NCI-H2196 (cell line): ENCODE data around the gene IL6R.
"Not testable (repeated sequence)": the region's sequence is repeated elsewhere in the genome, so short reads cannot be mapped to it uniquely, and the experiment has no call there.

Experiments
- DNase-seq: peaks from one replicate; lab custom pipeline; 2025; ENCODE audit not compliant: unreplicated experiment; lab: John Stamatoyannopoulos, UW

Gene IL6R

DNA sequence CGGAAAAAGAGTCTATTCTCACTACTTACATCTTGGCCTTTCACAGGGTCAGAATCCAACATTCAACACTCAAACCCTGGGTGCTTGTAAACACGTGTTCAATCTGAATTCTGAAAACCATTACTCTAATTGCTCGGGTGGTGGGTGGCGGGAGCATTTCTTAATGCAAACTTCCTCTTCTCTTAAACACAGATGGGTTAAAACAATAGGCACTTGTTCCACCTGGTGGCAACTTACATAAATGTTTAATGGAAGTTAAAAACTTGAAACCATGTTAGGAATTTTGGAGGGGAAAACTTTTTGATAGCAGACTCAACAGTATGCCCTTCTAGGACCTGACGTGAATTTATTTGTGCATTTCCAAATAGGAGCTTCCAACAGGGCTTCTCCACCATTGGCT lies 73.5 kb downstream of the IL6R start:
- DNase-seq: no peak

DNA sequence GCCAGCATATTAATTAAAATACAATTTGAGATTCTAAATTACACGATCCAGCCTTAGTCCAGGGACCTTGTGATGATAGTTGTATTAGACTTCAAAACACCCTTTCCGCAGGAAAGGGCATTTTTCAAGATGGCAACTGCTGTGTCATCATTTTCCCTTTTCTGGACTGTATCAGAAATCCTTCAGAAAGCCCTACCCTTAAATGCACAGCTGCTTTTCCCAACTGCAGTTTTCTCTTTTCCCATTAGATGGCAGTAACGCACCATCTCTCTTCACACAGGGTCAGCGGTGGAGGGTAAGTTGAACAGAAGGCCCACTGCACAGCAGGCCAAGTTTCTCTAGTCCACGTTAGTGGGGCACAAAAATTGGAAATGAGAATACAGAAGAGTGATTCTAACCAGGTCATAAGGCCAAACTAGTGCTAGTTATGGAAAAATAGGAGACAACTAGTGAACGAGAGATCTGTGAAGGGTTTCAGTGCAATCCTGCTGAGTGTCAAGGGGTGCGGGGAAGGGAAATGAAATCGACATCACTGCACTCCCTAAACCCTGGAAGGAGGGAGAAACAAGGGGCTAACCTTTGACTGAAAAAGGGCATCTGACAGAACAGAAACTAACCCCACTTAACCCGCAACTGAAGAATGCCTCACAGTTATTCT lies 74.8 kb downstream of the IL6R start:
- DNase-seq: peak; percentile 85

DNA sequence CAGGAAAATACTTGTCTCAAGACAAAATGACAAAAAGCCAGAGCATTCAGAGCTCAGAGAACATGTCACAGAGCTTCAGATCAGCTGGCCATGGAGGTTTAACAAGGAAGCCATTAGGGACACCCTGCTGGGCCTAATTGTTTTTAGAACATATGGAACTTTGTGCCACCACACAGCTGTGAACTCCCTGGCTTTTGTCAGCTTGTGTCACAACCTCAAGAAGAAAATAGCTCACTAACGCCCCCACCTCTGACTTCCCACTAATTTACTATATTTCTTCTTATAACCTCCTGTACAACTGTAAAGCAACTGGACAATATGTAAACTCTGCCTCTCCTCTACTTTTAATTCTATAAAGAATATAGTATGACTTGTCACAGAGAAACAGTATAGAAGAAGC lies 75.9 kb downstream of the IL6R start:
- no peak for DNase-seq

DNA sequence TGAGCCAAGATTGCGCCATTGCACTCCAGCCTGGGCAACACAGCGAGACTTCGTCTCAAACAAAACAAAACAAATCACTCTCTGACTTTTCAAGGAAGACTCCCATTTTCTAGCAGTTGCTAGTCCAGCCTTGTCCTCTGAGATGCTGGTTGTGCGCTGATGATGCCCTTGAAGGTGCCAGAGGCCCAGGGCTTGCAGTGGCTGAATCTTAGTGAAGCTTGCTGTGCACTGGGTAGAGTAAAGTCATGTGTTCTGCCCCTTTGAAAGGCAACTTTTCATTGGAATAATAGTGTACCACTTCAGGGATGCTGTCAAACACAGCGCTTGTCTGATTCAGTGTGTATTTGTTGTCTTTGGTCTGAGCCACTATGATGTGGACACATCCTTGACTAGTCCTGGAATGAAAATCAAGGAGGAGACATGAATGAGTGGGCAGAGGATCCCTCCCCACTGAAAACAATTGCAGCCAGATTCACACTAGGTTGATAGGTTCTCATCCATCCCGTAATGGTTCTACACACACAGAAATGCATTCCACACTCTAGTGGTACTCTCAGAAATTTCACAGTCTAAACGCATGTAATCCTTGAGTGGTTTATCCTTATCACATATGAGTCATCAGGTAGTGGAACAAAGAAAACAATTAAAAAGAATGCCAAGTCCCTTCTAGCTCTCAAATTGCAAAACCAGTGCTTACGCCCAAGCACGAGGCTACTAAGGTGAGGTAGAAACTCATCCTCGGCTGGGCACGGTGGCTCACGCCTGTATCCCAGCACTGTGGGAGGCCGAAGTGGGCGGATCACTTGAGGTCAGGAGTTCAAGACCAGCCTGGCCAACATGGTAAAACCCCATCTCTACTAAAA lies 79.0 kb downstream of the IL6R start:
- DNase-seq: peak; percentile 53

DNA sequence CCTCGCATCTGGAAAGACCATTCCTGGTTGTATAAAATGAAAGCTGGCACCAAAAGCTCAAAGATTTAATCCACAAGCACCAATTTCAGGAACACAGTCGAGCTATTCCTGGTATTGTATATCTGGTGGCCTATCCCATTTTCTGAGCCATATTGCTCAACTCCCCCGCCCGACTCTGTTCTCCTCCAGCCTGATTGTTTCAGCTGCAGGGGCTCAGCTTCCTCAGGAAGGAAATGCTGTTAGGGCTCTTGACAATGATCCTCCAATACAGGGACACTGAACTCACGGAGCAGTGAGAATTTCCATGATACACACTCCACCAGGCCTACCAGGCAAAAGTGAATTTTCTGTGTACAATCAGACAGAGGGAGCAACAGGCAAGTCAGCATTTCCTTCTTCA lies 80.0 kb downstream of the IL6R start:
- no peak for DNase-seq

DNA sequence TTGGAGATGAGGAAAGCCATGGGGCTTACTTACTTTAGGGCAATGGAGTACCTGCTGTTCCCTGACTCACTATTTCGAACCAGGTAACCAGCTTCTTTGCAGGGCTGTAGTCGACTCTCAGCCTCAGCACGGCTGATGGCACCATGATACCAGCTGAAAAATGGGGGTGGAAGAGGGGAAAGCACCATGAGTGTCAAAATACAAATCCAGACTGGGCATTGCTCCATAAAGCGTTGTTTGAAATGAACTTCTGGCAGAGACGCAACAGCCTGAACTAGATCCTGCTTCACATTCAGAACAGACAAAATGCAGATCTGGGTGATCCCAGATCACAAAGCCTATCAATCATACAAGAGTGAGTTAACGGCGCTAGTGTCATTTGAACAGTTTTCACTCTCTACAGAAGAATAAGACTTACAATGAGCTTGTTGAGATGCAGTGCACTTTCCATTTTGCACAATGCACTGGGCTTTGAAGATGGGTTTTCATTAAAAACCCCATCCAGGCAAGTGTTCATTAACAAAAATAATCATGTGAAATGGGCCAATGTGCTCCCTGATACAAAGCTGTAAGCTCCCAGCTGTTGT lies 80.9 kb downstream of the IL6R start:
- no peak for DNase-seq

DNA sequence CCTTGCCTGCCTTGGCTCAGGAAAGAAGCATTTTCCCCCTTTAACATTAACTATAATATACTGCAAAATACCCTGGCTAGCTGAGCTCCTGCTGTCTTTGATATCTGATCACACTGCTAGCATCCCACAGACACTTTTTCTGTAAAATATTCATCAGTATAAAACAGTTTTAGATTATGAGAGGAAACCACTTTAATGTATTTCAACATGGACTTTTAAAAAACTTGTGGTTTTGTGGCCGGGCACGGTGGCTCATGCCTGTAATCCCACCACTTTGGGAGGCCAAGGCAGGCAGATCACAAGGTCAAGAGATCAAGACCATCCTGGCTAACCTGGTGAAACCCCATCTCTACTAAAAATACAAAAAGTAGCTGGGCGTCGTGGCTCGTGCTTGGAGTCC lies 81.6 kb downstream of the IL6R start:
- not testable (repeated sequence) for DNase-seq

DNA sequence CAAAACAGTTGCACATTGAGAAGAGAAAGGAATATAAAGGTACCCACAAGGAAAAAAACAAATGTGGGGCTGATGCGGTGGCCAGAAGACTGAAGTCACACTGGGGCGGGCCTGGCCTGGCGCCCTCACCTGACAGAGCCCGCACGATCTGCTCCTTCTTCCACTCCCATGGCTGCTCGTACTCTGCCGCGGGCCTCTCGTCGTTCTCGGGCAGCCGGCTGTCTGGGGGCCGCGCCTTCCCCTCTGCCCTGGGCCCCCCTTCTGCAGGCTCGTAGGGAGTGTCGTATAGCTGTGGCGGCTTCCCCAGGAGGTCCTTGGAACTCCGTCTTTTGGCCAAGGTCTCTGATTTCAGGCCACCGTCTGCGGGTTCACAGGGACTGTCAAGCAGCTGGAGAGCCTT lies 83.8 kb downstream of the IL6R start:
- no peak for DNase-seq

DNA sequence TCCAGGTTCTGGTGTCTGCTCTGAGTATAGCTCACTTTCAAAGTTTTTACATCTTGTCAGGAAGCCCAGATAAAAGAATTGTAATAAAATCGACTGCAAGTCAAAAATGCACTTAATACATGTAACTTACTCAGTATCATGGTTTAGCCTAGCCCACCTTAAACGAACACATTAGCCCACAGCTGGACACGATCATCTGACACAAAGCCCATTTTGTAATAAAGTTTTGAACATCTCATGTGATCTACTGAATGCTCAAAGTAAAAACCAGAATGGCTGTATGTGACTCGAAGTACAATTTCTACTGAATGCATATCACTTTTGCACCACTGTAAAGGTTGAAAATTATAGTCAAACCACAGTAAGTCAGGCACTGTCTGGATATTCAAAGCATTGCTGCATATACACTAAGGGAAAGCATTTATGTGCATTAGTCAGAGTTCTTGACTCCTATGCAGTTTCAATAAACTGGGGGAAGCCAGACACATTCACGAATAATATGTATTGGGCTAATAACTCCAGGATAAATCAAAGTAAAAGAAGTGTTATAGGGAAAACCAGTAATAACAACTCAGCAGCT lies 84.6 kb downstream of the IL6R start:
- DNase-seq: no peak

DNA sequence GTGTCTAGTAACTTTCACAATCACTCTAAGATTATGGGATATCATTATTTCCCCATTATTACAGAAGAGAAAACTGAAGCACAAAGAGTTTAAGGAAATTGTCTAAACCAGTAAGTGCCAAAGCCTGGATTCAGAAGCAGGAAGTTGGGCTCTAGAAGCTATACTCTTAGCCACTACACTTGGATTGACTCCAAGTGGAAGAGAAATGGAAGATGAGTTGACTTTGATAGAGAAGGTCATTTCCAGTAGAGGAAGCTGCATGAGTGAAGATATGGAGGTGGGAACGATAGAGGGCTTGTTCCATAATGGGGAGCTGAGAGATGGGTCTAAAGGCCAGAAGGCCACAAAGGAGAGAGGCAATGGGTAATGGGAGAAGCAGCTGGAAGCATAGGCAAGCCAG lies 85.2 kb downstream of the IL6R start:
- DNase-seq: no peak

DNA sequence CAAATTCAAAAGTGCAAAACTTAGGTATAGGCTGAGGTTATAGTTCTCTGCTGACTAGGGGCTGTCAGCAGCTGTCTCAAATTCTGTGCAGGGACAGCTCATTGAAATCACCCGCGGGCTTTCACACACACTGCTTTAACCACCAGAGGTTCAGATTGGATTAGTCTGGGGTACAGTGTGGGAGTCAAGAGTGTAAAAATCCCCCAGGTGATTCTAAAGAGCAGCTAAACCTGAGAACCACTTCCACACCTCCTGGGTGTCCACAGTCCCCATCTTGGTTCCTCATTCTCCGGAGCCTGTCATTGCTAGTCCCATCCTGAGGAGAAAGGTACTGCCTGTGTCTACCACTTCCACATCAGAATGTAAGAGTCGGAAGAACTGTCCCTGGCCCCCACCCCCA lies 87.0 kb downstream of the IL6R start:
- DNase-seq: no peak

DNA sequence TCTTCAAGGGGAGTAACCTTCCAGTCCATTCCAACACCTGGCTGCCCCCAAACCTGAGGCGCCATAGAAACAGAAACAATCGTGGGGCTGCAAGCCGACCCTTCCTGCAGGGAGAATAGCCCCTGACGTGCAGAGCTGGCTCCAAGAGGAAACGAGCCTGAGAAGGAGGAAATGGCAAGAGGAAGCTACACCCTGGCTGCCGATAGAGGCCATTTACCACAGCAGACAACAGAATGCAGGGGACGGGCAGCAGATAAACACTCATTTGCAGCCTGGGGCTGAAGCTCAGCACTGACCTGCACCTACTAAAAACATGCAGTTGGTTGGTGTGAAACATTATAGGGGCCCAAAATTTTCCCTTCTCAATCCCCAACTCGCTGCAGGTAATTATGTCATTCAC lies 88.1 kb downstream of the IL6R start:
- no peak for DNase-seq

DNA sequence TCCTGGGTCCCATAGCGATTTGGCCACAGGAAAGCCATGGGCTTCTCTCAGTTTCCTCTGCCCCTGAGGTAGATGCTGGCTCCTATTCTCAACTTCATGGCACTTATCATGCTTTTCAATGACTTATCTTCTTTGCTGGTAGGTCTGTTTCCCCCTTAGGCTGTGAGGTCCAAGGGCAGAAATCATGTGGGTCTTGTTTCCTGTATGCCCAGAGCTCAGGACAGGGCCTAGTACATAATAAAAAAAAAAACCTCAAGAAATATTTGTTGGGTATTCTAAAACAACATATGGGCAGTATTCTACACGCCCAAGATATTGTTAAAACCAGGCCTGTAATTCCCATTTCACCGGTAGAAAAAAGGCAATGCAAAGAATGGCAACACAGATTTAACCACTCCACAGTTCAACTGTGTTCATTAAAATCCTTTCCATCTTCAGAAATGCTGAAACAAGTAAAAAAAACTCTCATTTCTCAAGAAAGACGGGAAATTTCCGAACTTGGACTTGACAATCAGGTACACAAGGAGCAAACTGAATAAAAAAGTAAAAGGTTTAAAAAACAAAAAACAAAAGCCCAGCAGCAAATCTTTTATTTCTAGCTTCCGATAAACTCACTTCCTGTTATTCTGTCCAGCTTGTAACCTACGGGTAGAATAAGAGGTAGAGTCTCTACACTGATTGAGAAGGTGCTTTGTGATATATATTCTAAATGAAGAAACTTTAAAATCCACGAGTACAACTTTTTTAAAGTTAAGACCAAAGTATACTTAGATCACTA lies 90.5 kb downstream of the IL6R start:
- DNase-seq: no peak

DNA sequence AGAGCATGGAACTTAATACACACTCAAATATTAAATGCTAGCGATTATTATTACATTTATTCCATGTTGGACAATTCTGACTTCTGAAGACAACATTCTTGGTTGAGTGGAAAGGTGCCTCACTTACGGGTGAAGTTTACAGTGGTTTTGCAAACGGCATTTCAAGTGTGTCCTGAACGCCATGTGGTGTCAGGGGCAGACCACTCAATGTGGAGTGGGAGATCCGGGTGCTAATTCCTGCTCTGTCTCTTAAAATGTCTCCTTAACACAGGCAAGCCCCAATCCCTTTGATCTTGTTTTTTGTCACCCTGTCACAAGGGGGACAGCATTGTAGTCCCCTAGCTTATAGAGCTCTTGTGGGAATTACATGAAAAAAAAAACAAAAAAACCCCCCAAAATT lies 91.2 kb downstream of the IL6R start:
- no peak for DNase-seq

DNA sequence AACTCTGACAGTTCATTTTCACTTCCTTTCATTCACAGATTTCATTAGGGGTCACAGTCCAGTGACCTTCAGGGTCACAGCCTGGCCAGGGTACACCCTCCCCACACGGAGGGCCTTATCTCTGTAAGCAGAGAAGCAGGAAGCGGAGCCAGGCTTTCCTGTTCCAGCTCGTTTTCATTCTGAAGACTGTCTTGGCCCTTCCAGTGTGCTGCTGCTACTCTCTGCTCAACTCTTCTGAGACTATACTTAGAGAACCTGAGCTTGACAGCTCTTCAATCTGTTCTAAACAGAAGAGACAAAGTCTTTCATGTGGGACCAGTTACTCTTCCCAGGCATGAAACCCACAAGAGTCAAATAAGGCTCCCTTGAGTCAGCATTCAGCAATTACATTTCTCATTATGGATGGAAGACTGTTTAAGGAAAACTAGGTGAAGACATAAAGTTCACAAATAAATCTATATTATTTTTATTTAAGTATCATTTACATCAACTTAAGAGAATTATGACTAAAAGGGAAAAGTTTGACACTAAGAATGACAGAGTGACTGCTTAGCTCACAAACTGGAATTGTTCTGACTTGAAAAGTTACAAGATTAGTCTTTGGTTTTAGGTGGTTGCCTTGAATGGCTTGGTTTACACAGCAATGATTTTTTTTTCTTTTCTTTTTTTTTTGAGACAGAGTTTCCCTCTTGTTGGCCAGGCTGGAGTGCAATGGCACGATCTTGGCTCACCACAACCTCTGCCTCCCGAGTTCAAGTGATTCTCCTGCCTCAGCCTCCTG lies 92.1 kb downstream of the IL6R start:
- DNase-seq: no peak

DNA sequence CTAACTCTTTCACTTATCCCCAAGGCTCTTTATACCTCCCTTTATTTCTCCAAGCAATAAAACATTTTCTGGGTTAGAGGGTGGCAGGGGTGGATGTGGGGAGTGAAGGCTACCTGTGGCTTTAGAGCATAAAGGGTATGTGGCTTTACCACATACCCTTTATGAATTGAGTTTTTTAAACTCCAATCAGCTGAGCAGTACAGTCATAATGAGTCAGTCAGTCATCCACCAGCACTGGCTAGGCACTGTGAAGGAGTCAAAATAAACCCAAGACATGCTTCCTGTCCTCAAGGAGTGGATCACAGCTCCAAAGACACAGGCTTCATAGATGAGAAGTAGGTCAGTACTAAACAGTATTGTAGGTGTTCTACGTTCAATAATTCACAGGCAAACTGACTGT lies 94.3 kb downstream of the IL6R start:
- no peak for DNase-seq

DNA sequence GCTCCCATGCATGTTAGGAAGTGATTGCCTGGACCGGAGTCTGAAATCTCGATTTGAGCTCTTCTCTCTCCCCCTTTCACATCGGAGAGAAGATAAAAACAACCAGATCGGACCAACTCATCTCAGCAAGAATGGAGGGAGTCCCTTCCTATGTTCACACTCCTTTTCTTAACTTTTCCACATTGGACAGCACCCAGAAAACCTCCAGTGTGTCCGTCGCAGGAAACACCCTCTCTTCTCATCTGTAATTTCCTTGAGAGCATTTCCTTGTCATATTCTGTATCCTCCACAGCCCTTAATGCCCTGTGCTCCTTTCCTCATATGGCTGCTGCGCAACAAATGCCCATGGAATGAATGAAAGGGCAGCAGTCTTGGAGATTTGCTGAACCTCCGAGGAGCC lies 95.4 kb downstream of the IL6R start:
- no peak for DNase-seq

DNA sequence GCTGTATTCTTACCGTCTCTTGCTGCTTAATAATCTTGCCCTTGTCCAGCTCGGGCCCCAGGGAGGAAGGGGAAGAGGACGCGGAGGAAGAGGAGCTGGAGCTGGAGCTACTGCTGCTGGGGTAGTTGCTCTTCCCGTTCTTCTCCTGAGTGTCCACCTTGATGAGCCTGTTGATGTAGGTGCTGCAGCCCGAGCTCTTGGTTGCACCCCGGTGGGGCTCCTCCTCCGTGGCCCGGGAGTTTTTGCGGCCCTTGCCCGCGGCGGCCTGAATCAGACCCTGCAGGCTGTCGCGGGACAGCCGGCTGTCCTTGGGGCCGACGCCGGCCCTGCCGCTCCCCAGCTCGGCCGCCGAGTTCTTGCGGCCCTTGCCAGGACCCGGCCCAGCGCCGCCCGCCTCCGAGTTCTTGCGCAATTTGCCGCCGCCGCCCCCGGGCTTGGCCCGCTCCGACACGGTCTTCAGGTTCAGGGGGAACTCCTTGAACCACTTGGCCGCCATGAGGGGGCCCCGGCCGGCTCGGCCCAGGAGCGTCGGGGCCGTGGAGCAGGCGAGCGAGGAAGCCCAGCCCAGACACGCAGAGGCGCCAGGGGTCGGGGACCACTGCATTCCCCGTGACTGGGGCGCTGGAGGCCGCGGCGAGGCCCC lies 96.4 kb downstream of the IL6R start:
- no peak for DNase-seq

DNA sequence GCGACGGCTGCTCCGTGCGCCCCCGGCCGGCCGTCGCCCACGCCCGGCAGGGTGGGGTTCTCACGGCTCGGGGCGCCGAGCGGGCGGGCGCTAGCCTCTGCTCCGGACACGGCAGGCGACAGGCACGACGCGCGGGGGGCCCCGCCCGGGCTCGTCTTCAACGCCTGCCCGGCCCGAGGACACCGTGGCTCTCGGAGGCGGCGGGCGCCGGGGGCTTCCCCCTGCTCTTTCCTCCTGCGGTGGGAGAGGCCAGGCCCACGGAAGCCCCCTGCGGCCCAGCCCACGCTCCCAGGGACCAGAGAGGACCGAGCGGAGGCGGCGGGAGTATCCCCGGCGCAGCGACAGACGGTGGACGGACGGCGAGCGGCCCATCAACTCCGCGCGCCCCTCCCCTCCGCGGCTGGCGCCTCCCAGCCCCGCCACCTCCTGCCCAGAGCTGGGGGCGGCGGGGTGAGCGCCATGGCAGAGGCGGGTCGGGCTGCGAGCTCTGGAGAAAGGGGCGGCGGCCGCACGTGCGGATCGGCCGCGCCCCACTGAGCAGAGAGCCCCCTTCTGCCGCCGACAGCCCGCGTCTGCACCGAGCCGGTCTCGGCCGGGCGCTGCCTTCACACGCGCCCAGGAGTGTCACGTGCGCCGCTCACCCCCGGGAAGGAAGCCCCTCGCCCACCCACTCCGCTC lies 97.1 kb downstream of the IL6R start, which contains the start of the genes SHE and TDRD10:
SHE (minus strand) TSS at position 347 of the 678 bp plus-strand sequence. CDS start 386 bp downstream, outside the sequence.
TDRD10 (plus strand) TSS at position 154 of the 678 bp plus-strand sequence. CDS start 4,685 bp downstream, outside the sequence.
- DNase-seq: no peak
